NCI-H2081 treated with DMSO at 0.1 percent for 48 hours (cell line): ENCODE results near the gene ZFP37.
"Not testable (repeated sequence)": the region's sequence is repeated elsewhere in the genome, so short reads cannot be mapped to it uniquely, and the experiment has no call there.

Experiments
- DNase-seq: peaks from one replicate; lab custom pipeline; 2025; lab: John Stamatoyannopoulos, UW

ZFP37 gene

DNA sequence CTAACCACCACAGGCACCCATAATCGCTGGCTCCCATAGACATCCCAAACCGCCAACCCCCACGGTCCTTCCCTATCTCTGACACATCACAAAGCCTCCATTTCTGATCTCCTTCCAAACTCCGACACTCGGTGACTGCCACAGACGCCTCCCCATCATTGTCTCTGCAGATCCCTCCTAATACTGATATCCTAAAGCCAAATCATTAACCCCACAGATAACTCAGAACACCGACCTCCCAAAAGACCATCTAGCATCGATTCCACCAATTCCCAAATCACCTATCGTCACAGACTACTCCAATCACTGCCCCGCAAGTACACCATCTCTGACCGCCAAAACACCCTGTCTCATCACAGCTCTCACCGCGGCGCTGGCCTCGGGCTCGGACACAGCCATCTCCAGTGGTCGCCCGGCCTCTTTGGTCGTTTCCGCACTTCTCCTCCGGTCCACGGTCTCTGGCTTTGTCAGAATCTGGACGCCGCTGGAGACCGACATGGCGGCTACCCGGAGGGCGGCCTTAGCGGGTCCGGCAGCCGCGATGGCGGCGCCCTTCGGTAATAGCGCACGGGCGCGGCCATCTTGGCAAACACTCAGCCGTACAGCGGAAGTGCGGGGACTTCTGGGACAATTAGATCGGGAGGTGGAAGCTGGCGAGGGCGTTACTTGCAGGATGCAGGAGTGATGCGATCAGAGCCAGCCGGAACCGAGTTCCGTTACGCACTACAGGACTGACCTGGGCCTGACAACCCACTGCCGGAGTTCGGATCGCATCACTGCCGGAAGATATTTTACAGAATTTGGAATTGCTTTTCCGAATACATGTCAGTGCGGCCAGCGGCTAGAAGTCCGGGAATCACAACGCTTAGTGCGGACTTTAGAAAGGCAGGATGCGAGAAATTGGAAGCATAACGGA is at the start of gene ZFP37:
TSS of gene ZFP37 (minus strand) at position 534 of the 916 bp plus-strand sequence. CDS start at position 498, 36 bp downstream.
- peak; percentile 69 for DNase-seq

DNA sequence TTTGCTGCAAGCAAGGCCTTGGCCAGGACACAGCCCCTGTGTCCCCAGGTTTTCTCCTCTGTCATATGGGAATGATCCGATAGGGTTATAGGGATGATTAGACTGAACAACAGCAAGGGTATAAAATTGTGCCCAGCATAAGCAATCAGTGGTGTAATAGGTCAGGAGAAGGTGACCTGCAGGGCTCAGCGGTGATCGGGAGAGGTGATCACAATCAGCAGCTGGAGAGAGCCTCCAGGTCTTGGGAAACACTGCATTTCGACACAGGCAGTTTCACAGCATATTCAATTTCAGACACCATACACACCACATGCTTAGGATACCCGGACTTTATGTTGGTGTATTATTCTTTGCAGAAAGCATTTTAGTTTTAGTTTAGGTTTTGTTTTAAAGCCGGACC is 48.8 kb upstream of the ZFP37 start:
- DNase-seq, result not testable (repeated sequence)

DNA sequence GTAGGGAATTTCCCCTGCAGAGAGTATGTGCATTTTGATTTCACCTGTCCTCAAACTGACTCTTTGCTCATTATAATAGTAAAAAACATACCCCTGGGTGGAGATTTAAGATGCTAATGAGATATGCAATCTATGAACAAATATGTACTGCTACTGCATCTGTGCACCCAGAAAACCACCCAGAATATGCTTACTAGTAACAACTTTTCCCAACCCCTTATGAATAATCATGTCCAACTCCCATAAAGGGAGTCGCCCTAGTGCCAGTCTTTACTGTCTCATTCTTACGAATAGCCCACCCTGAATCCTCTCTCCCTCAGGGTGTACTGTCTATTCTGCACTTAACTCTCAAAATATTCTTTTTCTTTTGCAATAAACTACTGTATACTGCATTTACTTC is 39.0 kb upstream of the ZFP37 start:
- no peak for DNase-seq

DNA sequence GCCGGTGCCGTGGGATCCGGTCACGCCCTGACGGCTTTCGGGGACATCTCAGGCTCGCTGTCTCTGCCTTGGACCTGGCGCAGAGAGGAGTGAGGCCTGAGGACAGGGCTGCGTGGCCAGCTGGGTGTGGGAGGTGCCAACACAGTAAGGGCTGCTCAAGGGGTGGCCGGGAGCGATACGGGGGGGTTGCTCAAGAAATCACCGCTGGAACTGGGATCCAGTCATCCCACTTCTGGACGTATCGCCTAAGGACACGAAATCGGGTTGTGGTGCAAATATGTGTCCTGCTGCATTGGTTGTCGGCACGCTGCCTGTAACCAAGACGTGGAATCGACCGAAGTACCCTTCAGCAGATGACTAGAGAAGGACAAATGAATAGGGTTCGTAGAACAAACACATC is 33.4 kb upstream of the ZFP37 start:
- not testable (repeated sequence) for DNase-seq

DNA sequence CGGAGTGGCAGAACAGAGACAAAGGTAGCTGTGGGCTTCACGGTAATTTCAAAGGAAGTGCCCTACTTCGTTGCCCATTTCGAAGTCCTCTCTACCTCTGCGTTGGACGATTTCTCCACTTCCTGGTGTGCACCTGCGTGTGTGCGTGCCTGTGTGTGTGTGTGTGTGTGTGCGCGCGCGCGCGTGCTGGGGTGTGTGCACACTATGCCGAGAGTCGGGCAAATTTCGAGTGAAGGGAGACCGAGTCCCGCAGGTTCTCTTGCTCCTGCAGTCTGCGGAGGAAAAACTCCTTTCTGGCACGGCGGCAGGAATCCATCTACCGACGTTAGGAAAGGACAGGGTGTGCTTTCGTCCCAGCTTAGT is 32.6 kb upstream of the ZFP37 start:
- not testable (repeated sequence) for DNase-seq

DNA sequence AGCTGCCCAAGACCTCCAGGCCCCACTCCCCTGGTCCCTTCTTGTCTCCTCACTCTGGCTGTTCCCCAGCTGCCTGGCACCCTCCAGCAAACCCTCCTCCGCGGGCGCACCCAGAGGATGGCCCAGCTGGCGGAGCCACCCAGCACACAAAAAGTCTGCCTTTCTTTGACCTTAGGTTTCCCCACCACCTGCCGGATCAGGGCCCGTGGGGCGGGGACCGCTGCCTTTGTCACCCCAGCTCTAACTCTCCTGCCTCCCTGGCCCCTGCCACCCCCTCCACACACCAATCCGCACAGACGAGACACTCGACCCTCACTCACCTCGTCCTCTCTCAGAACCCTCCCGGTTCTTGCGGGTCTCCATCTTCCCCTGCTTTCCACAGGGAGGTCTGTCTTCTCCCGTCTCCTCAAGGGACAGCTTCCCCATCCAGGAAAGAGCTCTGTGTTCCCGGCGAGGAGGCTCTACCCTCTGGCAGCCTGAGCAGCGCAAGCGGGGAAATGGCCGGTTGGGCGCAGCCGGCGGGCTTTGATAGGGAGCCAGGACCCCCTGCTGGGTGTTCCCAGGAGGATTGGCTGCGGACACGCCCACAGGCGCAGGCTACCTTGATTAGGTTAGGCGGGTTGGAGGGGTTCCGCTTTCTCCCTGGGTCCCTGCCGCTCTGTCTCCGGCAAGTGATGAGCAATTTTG is 32.1 kb upstream of the ZFP37 start:
- not testable (repeated sequence) for DNase-seq

DNA sequence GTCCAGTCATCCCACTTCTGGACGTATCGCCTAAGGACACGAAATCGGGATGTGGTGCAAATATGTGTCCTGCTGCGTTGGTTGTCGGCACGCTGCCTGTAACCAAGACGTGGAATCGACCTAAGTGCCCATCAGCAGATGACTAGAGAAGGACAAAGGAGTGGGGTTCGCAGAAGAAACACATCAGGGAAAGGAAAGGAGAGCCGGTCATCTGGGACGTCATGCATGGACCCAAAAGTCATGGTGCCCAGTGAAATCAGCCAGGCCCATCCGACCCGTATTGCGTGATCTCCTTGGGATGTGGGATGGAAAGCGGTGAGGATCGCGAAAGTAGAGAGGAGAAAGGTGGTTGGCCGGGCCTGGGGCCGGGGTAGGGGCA is 6.4 kb upstream of the ZFP37 start:
- not testable (repeated sequence) for DNase-seq

DNA sequence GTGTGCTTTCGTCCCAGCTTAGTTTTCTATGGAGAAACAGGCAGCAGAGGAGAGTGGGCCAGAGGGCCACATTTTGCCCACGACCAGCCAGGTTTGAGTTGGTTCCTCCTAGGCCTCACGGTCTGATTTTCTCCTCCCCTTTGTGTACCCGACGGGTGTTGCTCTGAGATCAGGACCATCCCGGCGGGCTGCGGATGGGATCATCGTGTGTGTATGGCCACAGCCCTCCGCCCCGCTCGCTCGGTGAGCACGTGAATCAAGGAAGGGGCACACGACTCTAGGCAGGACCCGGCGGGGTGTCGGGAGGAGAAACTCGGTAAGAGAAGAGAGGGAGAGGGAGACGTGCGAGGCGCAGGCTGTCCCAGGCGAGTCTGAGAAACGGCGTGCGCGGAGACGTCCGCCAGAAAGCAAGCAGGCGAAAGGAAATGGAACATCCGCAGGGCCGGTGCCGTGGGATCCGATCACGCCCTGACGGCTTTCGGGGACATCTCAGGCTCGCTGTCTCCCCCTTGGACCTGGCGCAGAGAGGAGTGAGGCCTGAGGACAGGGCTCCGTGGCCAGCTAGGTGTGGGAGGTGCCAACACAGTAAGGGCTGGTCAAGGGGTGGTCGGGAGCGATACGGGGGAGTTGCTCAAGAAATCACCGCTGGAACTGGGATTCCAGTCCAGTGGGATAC is 5.9 kb upstream of the ZFP37 start:
- not testable (repeated sequence) for DNase-seq

DNA sequence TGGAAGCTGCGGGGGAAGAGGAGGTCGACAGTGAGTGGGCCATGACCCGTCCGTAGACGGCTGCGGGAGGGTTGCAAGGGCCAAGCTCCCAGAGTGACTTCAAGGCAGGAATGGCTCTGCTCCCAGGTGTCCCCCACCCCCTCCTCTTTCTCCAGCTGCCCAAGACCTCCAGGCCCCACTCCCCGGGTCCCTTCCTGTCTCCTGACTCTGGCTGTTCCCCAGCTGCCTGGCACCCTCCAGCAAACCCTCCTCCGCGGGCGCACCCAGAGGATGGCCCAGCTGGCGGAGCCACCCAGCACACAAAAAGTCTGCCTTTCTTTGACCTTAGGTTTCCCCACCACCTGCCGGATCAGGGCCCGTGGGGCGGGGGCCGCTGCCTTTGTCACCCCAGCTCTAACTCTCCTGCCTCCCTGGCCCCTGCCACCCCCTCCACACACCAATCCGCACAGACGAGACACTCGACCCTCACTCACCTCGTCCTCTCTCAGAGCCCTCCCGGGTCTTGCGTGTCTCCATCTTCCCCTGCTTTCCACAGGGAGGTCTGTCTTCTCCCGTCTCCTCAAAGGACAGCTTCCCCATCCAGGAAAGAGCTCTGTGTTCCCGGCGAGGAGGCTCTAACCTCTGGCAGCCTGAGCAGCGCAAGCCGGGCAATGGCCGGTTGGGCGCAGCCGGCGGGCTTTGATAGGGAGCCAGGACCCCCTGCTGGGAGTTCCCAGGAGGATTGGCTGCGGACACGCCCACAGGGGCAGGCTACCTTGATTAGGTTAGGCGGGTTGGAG is 4.7 kb upstream of the ZFP37 start:
- DNase-seq, result not testable (repeated sequence)

DNA sequence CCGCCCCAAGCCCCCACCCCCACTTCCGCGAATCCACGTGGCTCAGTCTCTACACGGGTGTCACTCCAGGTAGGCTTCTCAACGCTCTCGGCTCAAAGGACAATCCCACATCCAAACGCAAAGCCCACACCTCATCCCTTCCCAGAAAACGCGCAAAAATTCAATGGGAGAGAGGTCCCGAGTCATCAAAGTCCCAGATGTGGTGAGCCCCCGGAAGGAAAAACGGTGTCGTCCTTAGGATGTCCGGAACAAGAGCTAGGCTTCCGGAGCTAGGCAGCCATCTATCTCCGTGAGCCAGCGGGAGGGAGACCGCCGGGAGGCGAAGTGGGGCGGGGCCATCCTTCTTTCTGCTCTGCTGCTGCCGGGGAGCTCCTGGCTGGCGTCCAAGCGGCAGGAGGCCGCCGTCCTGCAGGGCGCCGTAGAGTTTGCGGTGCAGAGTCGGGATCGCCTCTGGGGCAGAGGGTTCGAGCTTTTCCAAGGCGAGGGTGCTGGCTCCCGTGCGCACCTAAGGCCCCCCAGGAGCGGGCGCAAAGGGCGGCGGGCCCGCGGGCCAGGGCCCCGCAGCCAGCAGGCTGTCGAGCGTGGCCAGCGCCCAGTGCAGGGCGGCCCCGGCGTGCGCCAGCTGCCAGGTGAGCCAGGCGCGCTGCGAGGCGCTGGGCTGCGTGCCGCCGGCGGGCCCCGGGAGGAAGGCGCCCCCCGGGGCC is 3.2 kb upstream of the ZFP37 start:
- DNase-seq, result not testable (repeated sequence)

DNA sequence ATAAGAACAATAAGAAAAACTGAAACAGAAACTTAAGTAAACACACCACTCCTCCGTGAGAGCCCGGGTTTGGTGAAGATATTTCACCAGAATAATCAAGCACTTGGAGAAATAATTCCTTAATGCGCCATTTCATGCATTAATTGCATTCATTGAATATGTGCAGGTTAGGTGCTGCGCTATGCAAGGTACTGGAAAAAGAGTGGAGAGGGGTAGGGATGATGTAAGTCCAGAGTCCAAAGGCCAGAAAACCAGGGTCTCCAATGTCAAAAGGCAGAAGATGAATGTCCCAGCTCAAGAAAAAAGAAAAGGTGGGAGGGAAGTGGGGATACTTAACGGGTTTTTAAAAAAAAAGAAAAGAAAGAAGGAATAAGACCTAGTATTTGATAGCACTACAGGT is 669 bp upstream of the ZFP37 start:
- DNase-seq, result no peak

DNA sequence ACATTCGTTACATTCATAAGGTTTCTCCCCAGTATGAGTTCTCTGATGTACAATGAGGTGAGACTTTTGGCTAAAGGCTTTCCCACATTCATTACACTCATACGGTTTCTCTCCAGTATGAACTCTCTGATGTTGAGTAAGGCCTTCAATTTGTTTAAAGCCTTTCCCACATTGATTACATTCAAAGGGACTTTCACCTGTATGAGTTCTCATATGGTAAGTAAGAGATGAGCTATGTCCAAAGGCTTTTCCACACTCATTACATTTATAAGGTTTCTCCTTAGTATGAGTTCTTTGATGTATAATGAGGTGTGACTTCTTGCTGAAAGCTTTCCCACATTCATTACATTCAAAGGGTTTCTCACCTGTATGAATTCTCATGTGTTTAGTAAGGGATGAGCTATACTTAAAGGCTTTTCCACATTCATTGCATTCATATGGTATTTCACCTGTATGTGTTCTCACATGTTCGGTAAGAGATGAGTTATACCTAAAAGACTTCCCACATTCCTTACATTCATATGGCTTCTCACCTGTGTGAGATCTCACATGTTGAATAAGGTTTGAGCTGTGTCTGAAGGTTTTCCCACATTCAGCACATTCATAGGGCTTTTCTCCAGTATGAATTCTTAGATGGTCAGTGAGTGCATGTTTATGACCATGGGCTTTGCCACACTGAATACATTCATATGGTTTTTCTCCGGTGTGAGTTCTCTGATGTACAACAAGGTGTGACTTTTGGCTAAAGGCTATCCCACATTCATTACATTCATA is 13.5 kb downstream of the ZFP37 start:
- DNase-seq, result no peak

DNA sequence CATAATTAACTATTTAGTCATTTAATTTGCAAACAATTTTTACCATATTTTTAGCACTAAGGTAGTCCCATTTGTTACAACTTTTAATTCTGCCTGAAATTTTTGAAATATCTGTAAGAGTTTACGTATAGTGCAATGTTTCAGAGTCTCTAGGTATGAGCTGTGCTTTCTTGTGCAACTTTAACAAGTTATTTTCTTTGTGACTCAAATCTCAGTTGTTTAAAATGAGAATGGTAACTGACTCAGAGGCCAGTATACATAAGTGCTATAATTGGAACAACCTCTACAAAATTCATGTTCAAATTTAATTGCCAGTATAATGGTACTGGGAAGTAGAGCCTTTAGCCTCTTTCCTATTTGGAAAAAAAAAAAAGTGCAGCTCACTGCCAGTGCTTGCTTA is 30.3 kb downstream of the ZFP37 start:
- DNase-seq, result no peak

DNA sequence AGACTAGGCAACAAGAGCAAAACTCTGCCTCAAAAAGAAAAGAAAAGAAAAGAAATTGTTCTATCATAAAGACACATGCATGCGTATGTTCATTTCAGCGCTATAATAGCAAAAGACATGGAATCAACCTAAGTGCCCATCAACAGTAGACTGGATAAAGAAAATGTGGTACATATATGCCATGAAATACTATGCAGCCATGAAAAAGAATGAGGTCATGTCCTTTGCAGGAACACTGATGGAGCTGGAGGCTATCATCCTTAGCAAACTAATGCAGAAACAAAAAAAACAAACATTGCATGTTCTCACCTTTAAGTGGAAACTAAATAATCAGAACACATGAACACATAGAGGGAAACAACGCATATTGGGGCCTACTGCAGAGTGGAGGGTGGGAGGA is 38.3 kb downstream of the ZFP37 start:
- DNase-seq, result no peak

DNA sequence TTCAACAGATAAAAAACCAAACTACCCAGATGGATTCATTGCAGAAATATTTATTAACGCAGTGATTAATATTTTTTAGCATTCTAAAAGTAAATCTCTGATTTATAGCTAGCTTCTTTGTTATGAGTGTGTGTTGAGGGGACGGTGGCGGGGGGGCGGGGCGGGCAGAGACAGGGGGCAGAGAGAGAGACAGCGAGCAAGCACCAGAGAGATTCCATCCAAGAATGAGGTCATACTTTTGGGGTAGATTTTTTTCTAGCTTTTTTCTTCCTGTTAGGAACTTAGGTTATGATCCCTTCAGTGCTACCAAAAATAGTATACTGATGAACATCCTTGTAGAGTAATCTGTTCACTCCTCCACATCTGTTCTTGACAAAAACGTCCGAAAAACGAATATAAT is 44.0 kb downstream of the ZFP37 start:
- no peak for DNase-seq

DNA sequence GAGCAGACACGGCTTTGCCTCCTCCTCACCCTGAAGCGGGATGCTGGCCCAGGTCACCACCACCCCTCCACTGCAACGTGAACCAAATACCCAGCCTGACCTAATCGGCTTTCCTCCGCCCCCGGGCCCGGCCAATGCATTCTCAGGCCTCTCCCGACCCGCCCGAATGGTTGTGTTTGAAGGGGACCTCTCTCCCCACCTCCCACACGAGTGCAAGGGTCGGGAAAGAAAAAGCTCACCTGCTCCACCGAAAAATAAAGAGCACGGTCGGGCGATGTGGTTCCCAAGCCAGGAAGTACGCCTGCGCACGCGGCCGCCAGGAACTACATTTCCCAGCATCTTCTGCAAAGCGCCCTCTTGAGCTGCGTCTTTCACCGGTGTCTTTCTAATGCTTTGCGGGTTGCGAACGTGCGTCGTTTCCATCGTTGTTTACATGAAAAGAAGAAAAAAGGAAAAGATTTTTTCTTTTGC is 44.6 kb downstream of the ZFP37 start, which contains the start of gene ZNF883:
TSS of gene ZNF883 (minus strand) at position 282 of the 471 bp plus-strand sequence.
- DNase-seq, result peak; percentile 9

DNA sequence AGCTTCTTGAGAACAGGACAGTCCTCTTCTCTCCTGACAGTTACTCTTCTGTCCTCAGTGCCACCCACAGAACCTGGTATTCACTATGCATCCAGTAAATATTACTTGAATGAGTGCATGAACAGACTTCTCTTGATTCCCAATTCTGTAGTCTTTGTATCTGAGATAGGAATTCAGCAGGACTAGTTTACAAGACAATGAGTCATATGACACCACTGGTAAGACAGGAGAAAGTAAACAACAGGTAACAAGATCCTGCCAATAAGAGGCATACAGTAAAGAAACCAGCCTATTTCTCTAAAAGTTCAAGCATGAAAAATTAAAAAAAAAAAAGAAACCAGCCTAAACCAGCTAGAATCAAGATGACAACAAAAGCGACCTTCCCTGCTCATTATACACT is 50.7 kb downstream of the ZFP37 start:
- DNase-seq, result no peak

DNA sequence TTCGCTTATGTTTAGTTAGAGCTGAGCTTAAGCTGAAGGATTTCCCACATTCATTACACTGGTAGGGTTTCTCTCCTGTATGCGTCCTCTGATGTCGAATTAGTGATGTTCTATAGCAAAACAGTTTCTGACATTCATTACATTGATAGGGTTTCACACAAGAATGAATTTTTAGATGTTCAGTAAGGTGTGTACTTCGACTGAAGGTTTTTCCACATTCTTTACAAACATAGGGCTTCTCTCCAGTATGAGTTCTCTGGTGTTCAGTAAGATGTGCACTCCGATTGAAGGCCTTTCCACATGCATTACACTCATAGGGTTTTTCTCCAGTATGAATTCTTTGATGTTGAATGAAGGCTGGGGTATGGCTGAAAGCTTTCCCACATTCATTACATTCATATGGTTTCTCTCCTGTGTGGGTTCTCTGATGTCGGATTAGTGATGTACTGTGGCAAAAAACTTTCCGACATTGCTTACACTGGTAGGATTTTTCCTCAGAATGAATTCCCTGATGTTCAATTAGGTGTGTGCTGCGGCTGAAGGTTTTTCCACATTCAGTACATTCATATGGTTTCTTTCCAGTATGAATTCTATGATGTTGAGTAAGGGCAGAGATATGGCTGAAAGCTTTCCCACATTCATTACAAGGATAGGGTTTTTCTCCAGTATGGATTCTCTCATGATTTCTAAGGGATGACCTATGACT is 59.1 kb downstream of the ZFP37 start:
- DNase-seq, result no peak
